CD4-positive, alpha-beta T cell treated with Interleukin-6 for 4 hours (primary cell): ENCODE results near the gene NHERF2.

ENCODE experiments used
- DNase-seq: peaks from one replicate; pipeline ENCODE4 v3.0.0-alpha.2; 2020; ENCODE audit warnings: mixed read lengths

Gene NHERF2

DNA sequence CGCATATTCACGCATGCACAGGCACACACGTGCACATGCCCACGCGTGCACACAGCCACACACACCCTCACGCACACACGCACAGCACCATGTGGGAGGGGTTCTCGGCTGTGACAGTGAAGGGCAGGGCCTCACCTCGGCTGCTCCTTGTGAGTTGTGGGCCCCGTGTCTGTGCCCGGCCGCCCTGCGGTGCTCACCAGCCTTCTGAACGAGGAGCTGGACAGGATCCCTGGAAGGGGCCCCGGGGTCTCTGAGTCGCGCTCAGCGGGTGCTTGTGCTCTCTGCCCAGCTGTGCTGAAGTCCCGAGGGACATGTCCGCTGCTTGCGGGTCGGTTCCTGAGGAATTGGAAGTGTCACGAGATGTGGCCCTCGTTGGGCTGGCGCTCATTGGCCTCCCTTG lies 37.2 kb downstream of the NHERF2 start:
- DNase-seq: no peak

GRCh38 chr16:2064368-2064945 lies 37.8 kb downstream of the NHERF2 start:
- no peak for DNase-seq

DNA sequence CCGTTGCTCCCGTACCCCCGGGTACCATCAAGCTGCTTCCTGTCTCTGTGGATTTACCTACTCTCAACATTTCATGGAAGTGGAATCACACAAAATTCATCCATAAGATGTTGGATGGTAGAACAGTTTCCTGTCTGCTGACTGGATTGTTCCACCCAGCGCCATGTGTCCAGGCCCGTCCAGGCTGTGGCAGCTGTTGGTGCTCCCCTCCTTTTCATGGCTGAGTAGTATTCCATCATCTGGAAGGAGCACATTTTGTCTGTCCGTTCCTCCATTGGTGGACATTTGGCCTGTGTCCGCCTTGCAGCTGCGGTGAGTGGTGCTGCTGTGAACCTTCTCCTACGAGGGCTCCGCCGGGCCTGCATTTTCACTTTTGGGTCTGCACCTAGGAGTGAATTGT lies 39.4 kb downstream of the NHERF2 start:
- no peak for DNase-seq

- DNase-seq: no peak
Observed at GRCh38 chr16:2070576-2071453, 44.1 kb downstream of the NHERF2 start.

DNA sequence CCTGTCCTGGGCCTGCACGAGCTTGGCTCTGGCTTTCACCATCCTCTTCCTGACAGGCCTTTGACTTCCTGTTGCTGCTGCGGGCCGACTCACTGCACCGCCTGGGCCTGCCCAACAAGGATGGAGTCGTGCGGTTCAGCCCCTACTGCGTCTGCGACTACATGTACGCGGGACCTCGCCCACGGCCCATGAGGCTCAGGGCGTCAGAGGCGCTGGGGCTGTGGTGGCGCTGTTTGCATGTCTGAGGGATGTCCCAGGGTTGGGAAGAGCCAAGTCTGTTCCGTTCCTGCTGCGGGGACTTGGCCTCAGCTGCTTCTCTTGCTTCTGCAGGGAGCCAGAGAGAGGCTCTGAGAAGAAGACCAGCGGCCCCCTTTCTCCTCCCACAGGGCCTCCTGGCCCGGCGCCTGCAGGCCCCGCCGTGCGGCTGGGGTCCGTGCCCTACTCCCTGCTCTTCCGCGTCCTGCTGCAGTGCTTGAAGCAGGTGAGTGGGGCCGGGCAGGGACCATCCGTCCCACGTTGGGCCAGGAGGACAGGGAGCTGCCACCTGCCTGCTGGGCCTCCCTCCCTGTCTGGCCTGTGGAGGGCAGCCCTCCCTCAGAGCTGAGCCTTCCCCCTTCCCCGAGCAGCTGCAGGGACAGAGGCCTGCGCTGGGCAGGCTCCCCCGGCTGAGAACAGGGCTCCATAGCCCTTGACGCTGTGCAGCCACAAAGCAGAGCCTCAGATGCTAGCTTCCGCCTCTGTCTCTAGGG lies 44.9 kb downstream of the NHERF2 start:
- DNase-seq: no peak

- DNase-seq: no peak
Observed at GRCh38 chr16:2072926-2073325, 46.2 kb downstream of the NHERF2 start.

GRCh38 chr16:2074071-2074470 lies 47.4 kb downstream of the NHERF2 start:
- no peak for DNase-seq

GRCh38 chr16:2075631-2076030 lies 48.9 kb downstream of the NHERF2 start:
- no peak for DNase-seq

DNA sequence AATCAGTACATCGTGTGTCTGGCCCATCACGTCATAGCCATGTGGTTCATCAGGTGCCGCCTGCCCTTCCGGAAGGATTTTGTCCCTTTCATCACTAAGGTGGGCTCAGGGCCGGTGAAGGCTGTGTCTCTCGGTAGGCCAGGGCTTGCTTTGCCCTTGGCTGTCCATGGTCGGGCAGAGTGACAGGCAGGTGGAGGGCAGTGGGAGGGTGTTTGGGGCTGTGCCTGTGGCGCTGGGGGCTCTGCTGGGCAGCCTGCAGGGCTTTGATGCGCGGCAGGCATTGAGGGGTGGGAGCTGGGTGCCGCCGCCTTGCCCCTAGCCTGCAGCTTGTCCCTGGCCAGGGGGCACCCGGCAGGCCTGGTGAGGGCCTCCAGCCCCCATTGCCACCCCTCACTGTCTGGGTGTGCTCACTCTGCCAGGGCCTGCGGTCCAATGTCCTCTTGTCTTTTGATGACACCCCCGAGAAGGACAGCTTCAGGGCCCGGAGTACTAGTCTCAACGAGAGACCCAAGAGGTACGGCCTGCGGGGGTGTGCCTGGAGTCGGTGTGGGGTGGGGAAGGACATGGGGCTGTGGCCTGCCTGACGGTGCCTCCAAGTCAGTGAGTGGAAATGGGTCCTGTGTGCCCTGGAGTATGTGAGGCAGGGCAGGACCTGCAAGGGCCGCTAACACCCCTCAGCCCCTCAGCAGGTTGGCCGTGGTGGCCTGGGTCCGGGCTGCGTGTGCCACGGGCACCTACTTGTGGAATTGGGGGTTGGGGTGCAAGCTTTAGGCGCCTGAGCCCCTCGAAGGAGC lies 49.6 kb downstream of the NHERF2 start:
- DNase-seq: no peak

DNA sequence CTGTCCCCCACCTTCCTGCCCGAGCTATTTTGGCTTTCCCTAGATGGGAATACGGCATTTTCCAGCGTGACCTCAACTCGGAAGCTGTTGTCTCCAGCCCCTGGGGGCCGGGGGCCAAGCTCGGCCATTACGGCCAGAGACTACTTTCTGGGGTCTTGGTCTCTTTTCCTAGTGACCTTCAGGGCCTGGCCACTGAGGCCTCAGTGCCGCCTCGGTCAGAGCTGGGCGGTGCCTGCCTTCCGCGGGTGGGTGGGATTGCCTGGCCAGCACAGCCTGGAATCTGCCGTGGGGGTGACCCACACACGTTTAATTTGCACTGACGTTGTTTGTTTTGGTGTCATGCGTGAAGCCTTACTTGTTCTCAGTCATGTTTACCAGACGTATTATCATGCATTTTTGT lies 50.3 kb downstream of the NHERF2 start:
- no peak for DNase-seq

- DNase-seq: no peak
Observed at GRCh38 chr16:2077696-2078095, 51.0 kb downstream of the NHERF2 start.

DNA sequence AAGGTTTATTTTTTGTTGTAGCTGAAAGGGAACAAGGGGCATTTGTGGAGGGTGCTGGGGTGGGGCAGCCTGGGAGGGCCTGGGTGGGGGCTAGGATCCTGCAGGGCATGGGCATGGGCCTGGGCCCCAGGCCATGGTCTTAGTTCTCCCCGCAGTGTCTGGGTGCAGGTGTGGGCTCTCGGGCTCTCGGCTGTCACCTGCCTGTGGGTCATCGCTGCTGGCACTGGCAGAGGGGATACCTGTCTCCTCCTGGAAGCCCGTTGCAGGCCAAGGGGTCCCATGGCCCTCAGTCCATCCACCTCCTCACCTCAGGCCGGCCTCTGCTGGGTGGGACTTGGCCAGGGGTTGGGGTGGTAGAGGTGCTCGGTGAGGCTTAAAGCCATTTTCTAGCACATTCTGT lies 51.4 kb downstream of the NHERF2 start:
- no peak for DNase-seq

GRCh38 chr16:2078691-2079090 lies 52.0 kb downstream of the NHERF2 start:
- DNase-seq: no peak

GRCh38 chr16:2079311-2079800 lies 52.7 kb downstream of the NHERF2 start:
- DNase-seq: no peak

DNA sequence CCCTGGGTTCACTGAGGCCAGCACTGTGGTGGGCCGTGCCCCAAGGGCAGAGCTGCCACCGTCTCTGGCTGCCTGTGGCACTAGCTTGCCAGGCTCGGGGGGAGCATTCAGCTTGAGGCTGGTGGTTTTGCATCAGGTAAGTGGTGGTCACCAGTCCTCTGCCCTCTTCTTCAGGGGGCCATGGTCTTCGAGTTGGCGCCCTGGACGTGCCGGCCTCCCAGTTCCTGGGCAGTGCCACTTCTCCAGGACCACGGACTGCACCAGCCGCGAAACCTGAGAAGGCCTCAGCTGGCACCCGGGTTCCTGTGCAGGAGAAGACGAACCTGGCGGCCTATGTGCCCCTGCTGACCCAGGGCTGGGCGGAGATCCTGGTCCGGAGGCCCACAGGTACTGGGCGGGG lies 53.3 kb downstream of the NHERF2 start:
- DNase-seq: no peak

DNA sequence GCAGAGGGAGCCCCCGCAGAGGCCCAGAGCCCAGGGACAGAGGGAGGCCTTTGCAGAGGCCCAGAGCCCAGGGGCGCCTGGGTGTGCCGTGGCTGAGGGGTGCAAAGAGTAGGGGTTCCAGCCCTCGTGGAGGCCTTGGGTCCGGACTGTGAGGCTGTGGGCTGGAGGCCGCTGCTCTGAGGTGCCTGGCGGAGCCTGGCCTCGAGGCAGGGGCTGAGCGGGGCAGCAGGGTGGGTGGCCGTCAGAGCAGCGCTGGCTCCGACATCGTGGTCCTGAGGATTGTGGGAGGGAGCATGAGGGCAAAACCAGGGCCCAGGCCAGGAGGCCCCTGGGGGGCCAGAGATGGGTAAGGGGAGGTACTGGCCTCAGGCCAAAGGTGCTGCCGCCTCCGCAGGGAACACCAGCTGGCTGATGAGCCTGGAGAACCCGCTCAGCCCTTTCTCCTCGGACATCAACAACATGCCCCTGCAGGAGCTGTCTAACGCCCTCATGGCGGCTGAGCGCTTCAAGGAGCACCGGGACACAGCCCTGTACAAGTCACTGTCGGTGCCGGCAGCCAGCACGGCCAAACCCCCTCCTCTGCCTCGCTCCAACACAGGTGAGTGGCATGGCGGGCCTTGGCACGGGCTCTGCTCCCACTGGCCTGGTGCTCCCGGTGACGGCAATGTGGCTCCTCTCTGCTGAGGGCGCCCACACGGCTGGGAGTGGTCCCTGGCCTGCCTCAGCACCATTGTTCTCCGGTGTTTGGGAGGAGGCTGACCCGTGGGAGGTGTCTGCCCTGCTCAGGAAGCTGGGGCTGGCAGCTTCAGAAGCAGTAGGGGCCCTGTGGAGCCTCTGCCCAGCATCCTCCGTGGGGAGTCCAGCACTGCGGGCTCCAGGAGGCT lies 54.7 kb downstream of the NHERF2 start:
- no peak for DNase-seq

DNA sequence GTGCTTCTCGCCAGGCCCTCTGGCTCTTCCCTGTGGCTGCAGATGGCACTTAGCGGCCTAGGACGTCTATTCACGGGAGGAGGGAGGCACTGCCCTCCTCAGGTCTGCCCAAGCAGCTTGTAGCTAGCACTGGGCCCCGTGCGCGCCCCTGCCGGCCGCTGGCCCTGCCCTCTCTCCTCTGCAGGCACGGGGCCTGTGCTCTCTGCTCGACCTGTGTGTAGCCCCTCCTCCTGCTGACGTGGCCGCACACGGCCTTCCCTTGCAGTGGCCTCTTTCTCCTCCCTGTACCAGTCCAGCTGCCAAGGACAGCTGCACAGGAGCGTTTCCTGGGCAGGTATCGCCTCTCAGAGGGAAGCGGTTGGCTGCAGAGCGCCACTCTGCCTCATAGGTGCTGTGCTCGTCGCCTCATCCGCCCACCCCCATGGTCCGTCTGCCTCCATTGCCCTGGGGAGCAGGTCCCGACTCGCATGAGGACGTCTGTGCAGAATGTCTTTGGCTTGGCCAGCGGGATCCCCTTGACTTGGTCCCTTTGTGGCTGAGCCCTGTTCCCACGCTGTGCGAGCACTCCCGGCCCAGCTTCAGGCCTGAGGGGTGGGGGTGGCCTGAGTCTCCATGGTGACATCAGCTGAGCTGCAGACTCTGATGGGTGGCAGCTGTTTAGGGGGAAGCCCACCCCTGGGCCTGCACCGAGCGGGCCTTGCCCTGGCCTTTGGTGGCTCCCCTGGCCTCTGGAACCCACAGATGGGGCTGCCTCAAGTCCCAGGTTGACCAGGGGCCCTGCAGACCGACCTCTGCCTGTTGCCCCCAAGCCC lies 55.7 kb downstream of the NHERF2 start:
- DNase-seq: no peak

- no peak for DNase-seq
Observed at GRCh38 chr16:2082983-2083364, 56.3 kb downstream of the NHERF2 start.

DNA sequence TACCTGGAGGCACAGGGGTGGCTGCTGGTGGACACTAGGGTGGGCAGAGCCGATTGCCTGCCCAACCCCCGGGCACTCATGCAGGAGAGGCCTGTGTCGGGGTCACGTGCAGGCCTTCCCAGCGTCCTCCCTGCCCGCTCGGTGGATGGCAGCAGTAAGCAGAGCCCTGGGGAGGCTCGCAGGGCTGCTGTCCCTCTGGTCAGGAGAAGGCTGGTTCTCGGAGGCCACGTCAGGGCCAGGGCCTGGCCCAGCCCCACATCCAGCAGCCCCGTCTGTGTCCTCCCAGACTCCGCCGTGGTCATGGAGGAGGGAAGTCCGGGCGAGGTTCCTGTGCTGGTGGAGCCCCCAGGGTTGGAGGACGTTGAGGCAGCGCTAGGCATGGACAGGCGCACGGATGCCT lies 56.7 kb downstream of the NHERF2 start:
- no peak for DNase-seq

GRCh38 chr16:2083876-2084780 lies 57.4 kb downstream of the NHERF2 start:
- DNase-seq: no peak
